ENCODE data around the gene AKAP12.

AKAP12 gene, protein sequence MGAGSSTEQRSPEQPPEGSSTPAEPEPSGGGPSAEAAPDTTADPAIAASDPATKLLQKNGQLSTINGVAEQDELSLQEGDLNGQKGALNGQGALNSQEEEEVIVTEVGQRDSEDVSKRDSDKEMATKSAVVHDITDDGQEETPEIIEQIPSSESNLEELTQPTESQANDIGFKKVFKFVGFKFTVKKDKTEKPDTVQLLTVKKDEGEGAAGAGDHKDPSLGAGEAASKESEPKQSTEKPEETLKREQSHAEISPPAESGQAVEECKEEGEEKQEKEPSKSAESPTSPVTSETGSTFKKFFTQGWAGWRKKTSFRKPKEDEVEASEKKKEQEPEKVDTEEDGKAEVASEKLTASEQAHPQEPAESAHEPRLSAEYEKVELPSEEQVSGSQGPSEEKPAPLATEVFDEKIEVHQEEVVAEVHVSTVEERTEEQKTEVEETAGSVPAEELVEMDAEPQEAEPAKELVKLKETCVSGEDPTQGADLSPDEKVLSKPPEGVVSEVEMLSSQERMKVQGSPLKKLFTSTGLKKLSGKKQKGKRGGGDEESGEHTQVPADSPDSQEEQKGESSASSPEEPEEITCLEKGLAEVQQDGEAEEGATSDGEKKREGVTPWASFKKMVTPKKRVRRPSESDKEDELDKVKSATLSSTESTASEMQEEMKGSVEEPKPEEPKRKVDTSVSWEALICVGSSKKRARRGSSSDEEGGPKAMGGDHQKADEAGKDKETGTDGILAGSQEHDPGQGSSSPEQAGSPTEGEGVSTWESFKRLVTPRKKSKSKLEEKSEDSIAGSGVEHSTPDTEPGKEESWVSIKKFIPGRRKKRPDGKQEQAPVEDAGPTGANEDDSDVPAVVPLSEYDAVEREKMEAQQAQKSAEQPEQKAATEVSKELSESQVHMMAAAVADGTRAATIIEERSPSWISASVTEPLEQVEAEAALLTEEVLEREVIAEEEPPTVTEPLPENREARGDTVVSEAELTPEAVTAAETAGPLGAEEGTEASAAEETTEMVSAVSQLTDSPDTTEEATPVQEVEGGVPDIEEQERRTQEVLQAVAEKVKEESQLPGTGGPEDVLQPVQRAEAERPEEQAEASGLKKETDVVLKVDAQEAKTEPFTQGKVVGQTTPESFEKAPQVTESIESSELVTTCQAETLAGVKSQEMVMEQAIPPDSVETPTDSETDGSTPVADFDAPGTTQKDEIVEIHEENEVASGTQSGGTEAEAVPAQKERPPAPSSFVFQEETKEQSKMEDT (N-terminal part only)

DNA sequence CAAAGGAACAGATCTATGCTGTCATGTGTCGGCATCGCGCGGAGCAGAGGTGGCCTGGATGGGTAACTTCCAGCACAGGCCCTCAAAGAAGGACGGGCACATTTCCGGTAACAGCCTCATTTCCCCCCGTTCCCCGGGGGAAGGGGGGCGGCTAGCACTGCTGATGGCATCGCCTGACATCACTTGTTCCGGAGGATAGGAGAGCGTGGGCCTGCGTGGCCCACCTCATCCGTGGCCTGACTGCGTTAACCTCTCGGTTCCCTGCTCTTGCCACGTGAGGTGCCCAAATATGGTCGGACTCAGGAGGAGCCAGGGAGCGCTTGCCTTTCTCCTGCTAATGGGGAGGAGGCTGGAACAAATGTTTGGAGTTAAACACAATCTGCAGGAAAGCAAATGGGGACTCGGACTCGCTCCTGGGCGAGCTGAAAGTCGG lies at the start of gene AKAP12:
Gene AKAP12 (plus strand): TSS at position 365 of the 433 bp plus-strand sequence. CDS start 596 bp downstream, outside the sequence.
- no peaks in the 10 kb centered on the region for H4K20me1 ChIP-seq (ENCODE audit: control insufficient read depth, insufficient read depth, low read depth, low read length)

DNA sequence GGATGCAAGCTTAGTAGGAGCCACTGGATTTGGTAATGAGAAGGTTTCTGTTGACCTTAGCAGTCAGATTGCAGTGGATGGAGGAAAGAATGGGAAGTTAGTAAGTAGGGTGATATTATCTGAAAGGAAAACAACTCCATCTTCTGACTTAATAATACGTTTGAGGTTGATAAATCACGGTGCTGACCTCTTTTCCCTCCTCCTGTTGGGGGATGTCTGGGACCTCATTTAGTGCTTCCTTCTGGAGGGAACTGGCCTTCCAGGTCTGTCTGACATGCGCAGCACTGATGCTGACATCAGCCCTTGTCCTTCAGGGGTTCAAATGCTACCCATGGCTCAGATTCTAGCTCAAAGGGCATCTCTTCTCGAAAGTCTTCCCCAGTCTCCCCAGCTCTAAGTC lies 48.2 kb upstream of the AKAP12 start:
- Histone ChIP-seq H3K9me3 (ENCODE audit: control insufficient read depth, insufficient read depth, low read length) (no peaks in the 10 kb centered on the region), H4K20me1 (ENCODE audit: control insufficient read depth, insufficient read depth, low read depth, low read length) (no peaks in the 10 kb centered on the region), H3K79me2 (ENCODE audit: control insufficient read depth, low read length) (no peaks in the 10 kb centered on the region)

More for the DNA sequence above, at the start of gene AKAP12:
- no peaks in the 10 kb centered on the region for H3K36me3 ChIP-seq (ENCODE audit: control insufficient read depth, low read length)
- H3K27ac ChIP-seq (ENCODE audit: low read depth, low read length) = no peak within 1 kb of the TSS
- no peaks in the 10 kb centered on the region for H3K9me2 ChIP-seq (replicated peaks; ENCODE audit: control insufficient read depth, low read length)
- no peaks in the 10 kb centered on the region for H3F3A ChIP-seq (ENCODE audit: control insufficient read depth, insufficient read depth)
- TF ChIP-seq EZH2phosphoT487 (IDR thresholded peaks at IDR 0.05; ENCODE audit: borderline replicate concordance, low read length) = no peak
- H3K79me2 ChIP-seq (ENCODE audit: control insufficient read depth, low read length) = no peaks in the 10 kb centered on the region
- H3K9me3 ChIP-seq (ENCODE audit: control insufficient read depth, insufficient read depth, low read length) = no peaks in the 10 kb centered on the region
- no peak within 1 kb of the TSS for H3K4me3 ChIP-seq (ENCODE audit: low read length)
- no peak within 1 kb of the TSS for H3K4me2 ChIP-seq (ENCODE audit: low read length)
- H3K27me3 ChIP-seq (ENCODE audit: control insufficient read depth, low read length) = peaks cover 48% of the 10 kb centered on the region
- H3K4me1 ChIP-seq (ENCODE audit: control insufficient read depth, low read length) = no peaks in the 10 kb centered on the region

DNA sequence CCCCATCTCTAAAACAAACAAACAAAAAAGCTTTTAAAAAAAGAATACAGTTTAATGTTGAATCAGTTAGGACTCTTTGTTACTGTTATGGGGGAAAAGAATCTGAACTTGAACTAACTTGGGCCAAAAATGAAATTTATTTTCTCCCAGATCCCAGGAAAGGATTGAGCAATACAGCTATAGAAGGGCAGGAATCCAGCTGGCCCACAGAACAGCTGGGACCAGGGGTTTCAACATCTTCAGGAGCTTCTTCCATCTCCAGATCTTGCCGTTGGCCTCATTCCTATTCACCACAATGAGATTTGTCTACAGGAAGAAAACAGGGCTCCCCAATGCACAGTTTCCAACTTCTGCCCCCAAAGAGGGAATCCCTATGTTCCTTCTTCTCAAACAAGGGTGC lies 43.2 kb upstream of the AKAP12 start:
- TF ChIP-seq, protein P1, sequence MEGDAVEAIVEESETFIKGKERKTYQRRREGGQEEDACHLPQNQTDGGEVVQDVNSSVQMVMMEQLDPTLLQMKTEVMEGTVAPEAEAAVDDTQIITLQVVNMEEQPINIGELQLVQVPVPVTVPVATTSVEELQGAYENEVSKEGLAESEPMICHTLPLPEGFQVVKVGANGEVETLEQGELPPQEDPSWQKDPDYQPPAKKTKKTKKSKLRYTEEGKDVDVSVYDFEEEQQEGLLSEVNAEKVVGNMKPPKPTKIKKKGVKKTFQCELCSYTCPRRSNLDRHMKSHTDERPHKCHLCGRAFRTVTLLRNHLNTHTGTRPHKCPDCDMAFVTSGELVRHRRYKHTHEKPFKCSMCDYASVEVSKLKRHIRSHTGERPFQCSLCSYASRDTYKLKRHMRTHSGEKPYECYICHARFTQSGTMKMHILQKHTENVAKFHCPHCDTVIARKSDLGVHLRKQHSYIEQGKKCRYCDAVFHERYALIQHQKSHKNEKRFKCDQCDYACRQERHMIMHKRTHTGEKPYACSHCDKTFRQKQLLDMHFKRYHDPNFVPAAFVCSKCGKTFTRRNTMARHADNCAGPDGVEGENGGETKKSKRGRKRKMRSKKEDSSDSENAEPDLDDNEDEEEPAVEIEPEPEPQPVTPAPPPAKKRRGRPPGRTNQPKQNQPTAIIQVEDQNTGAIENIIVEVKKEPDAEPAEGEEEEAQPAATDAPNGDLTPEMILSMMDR (IDR thresholded peaks at IDR 0.05; ENCODE audit: low read depth, low read length, poor library complexity, severe bottlenecking) = no peak
- no peak for TF ChIP-seq EZH2phosphoT487 (IDR thresholded peaks at IDR 0.05; ENCODE audit: borderline replicate concordance, low read length)
- Histone ChIP-seq H3K4me1 (ENCODE audit: control insufficient read depth, low read length) (no peaks in the 10 kb centered on the region), H3K27me3 (ENCODE audit: control insufficient read depth, low read length) (0 out of 2 replicates have a peak, but pooled peaks cover 3% of the 10 kb centered on the region)

More for the DNA sequence above, 48.2 kb upstream of the AKAP12 start:
- Histone ChIP-seq H3K4me3 (ENCODE audit: low read length) (no peak overlapping the region), H3K27ac (ENCODE audit: low read depth, low read length) (no peak overlapping the region), H3K4me1 (ENCODE audit: control insufficient read depth, low read length) (no peaks in the 10 kb centered on the region), H3F3A (ENCODE audit: control insufficient read depth, insufficient read depth) (no peaks in the 10 kb centered on the region), H3K36me3 (ENCODE audit: control insufficient read depth, low read length) (no peaks in the 10 kb centered on the region), H3K9me2 (replicated peaks; ENCODE audit: control insufficient read depth, low read length) (no peaks in the 10 kb centered on the region), H3K4me2 (ENCODE audit: low read length) (no peak overlapping the region), H3K27me3 (ENCODE audit: control insufficient read depth, low read length) (no peaks in the 10 kb centered on the region)
- no peak for TF ChIP-seq EZH2phosphoT487 (IDR thresholded peaks at IDR 0.05; ENCODE audit: borderline replicate concordance, low read length)
- TF ChIP-seq, protein P1 (IDR thresholded peaks at IDR 0.05; ENCODE audit: low read depth, low read length, poor library complexity, severe bottlenecking) = no peak

More for the DNA sequence above, 43.2 kb upstream of the AKAP12 start:
- no peaks in the 10 kb centered on the region for H3K36me3 ChIP-seq (ENCODE audit: control insufficient read depth, low read length)
- no peaks in the 10 kb centered on the region for H3K9me2 ChIP-seq (replicated peaks; ENCODE audit: control insufficient read depth, low read length)
- no peaks in the 10 kb centered on the region for H4K20me1 ChIP-seq (ENCODE audit: control insufficient read depth, insufficient read depth, low read depth, low read length)
- H3K79me2 ChIP-seq (ENCODE audit: control insufficient read depth, low read length) = no peaks in the 10 kb centered on the region
- no peak overlapping the region for H3K4me3 ChIP-seq (ENCODE audit: low read length)
- H3K27ac ChIP-seq (ENCODE audit: low read depth, low read length) = no peak overlapping the region
- H3K9me3 ChIP-seq (ENCODE audit: control insufficient read depth, insufficient read depth, low read length) = no peaks in the 10 kb centered on the region
- no peaks in the 10 kb centered on the region for H3F3A ChIP-seq (ENCODE audit: control insufficient read depth, insufficient read depth)
- no peak overlapping the region for H3K4me2 ChIP-seq (ENCODE audit: low read length)

Measured in DOHH2 (cell line).